NCI-H187 treated with DMSO at 0.1 percent for 48 hours (cell line): ENCODE results near the gene DLGAP1.

Source experiments
- DNase-seq: peaks from one replicate; lab custom pipeline; 2025; lab: John Stamatoyannopoulos, UW

DLGAP1 gene

GRCh38 chr18:4241090-4241617, 214.0 kb downstream of the DLGAP1 start:
- no peak for DNase-seq

- DNase-seq: no peak
These were observed 216.1 kb downstream of the DLGAP1 start for GRCh38 chr18:4238966-4239365.

- no peak for DNase-seq
These were observed 217.5 kb downstream of the DLGAP1 start for GRCh38 chr18:4237664-4238041.

GRCh38 chr18:4236940-4237663, 218.0 kb downstream of the DLGAP1 start:
- DNase-seq: no peak

GRCh38 chr18:4233468-4233867, 221.6 kb downstream of the DLGAP1 start:
- no peak for DNase-seq

GRCh38 chr18:4232656-4233055, 222.5 kb downstream of the DLGAP1 start:
- no peak for DNase-seq

- DNase-seq: no peak
These were observed 223.8 kb downstream of the DLGAP1 start for GRCh38 chr18:4231260-4231659.

- DNase-seq: no peak
These were observed 224.5 kb downstream of the DLGAP1 start for GRCh38 chr18:4230450-4231168.

GRCh38 chr18:4224031-4224704, 230.9 kb downstream of the DLGAP1 start:
- no peak for DNase-seq

- no peak for DNase-seq
These were observed 243.8 kb downstream of the DLGAP1 start for GRCh38 chr18:4211111-4211837.

- no peak for DNase-seq
These were observed 246.7 kb downstream of the DLGAP1 start for GRCh38 chr18:4208366-4208765.

- DNase-seq: no peak
These were observed 247.6 kb downstream of the DLGAP1 start for GRCh38 chr18:4207383-4207985.

- DNase-seq: no peak
These were observed 250.7 kb downstream of the DLGAP1 start for GRCh38 chr18:4204438-4204720.

- DNase-seq: no peak
These were observed 251.3 kb downstream of the DLGAP1 start for GRCh38 chr18:4203568-4204437.

- DNase-seq: no peak
These were observed 254.7 kb downstream of the DLGAP1 start for GRCh38 chr18:4200399-4200798.

GRCh38 chr18:4198956-4199355, 256.2 kb downstream of the DLGAP1 start:
- DNase-seq: no peak

GRCh38 chr18:4196351-4196750, 258.8 kb downstream of the DLGAP1 start:
- DNase-seq: no peak

- no peak for DNase-seq
These were observed 262.0 kb downstream of the DLGAP1 start for GRCh38 chr18:4193086-4193485.

- DNase-seq: no peak
These were observed 273.1 kb downstream of the DLGAP1 start for GRCh38 chr18:4181882-4182568.

- no peak for DNase-seq
These were observed 274.0 kb downstream of the DLGAP1 start for GRCh38 chr18:4181086-4181485.
